Breast epithelium (tissue), 4 donors: ENCODE data around the gene RYK. TPM values are rescaled to one million over a fixed set of nuclear protein-coding genes. Genes with fewer than 3 reads are reported as not detected.
A peak's percentile ranks its signal among the peaks of the same experiment; 100 is the strongest.

Source experiments
- DNase-seq, 2 donors: peaks; one replicate each; pipeline ENCODE4 v3.0.0-alpha.2; 2019; ENCODE audit warnings: low spot score in 2 of 2
- H3K27ac ChIP-seq, 2 donors: fragments of 200-600 bp; sonication (generic) in 1 of 2; one replicate each; pipeline ENCODE4 v1.5.1; 2016 to 2019; ENCODE audit warnings: mild to moderate bottlenecking in 1 of 2
- H3K27me3 ChIP-seq, 2 donors: fragments of 200-600 bp; sonication (generic) in 1 of 2; one replicate each; pipeline versions ENCODE4 v1.5.1 to v1.6.0; 2017 to 2019; ENCODE audit warnings: control low read depth in 1 of 2, mild to moderate bottlenecking in 1 of 2
- H3K36me3 ChIP-seq: fragments of 200-600 bp; one replicate; pipeline ENCODE4 v1.5.1; 2019
- H3K4me1 ChIP-seq, 2 donors: fragments of 200-600 bp; sonication (generic); one replicate each; pipeline ENCODE4 v1.5.1; 2016 to 2019; ENCODE audit warnings: control low read depth in 1 of 2
- H3K4me3 ChIP-seq, 3 donors: fragments of 200-600 bp; sonication (generic); 1 replicate in 2 of 3; 2 replicates in 1 of 3; pipeline ENCODE4 v1.5.1; 2016 to 2019; ENCODE audit warnings: mild to moderate bottlenecking in 3 of 3, moderate library complexity in 2 of 3
- H3K9me3 ChIP-seq, 2 donors: fragments of 200-600 bp; sonication (generic) in 1 of 2; one replicate each; pipeline ENCODE4 v1.5.1; 2016 to 2019; ENCODE audit warnings: control low read depth in 1 of 2
- POLR2A ChIP-seq: fragments of 450-650 bp; IDR thresholded peaks from one replicate; pipeline ENCODE4 v1.6.1; 2016; ENCODE audit warnings: antibody characterized with exemption, mild to moderate bottlenecking, moderate library complexity
- POLR2AphosphoS5 ChIP-seq, 3 donors: sonication (generic); formaldehyde crosslinking; IDR thresholded peaks; one replicate each; pipeline ENCODE4 v1.6.1; 2017; ENCODE audit warnings: antibody characterized with exemption in 3 of 3
- intact Hi-C: fragments of 100-400 bp; cut with DNase I; formaldehyde crosslinking; loops from one replicate; pipeline ENCODE4 v1.15.1; 2023; ENCODE audit warnings: low total_unique reads
- total RNA-seq, 3 donors: library from RNA; depleted of rRNA; stranded (reverse); fragments of >200 nt; gene quantifications; one replicate each; pipeline ENCODE4 v1.1.0, GENCODE V29; 2016
- TF ChIP-seq, protein P1 (sequence below), 3 donors: fragments of 450-650 bp; IDR thresholded peaks; one replicate each; pipeline ENCODE4 v1.5.1; 2016 to 2017; ENCODE audit warnings: antibody characterized with exemption in 3 of 3, mild to moderate bottlenecking in 3 of 3, moderate library complexity in 3 of 3

Gene RYK
- total RNA-seq, 3 donors from 2014 or later = 77.9 to 153 (median 150) TPM

DNA sequence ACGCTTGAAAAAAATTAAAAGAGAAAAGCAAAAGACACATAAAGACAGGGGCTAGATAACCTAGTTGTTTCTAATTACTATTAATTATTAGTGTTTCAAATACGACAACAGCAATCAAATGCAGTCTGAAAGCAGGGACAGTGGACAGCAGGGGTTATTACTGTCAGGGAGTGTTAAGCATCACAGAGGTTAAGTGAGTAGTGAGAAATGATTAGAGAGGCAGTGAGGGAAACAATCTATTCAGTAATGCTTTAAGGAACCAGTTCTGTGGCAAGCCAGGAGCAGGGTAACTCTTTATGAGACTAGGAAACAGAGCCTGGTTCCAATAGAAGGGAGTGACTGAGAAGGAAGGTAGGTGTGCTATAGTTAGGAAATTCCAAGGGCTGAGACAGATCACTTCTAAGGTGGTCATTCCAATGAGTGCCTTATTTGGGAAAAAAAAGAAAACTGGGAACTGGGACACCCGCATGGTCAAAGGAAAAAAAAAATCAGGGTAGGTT is 15.0 kb downstream of the RYK start:
- intact Hi-C loops = no loop called here
- H3K27me3 ChIP-seq = no peaks in the 10 kb centered on the region
- H3K4me3 ChIP-seq = no peak overlapping the region
- TF ChIP-seq, protein P1, sequence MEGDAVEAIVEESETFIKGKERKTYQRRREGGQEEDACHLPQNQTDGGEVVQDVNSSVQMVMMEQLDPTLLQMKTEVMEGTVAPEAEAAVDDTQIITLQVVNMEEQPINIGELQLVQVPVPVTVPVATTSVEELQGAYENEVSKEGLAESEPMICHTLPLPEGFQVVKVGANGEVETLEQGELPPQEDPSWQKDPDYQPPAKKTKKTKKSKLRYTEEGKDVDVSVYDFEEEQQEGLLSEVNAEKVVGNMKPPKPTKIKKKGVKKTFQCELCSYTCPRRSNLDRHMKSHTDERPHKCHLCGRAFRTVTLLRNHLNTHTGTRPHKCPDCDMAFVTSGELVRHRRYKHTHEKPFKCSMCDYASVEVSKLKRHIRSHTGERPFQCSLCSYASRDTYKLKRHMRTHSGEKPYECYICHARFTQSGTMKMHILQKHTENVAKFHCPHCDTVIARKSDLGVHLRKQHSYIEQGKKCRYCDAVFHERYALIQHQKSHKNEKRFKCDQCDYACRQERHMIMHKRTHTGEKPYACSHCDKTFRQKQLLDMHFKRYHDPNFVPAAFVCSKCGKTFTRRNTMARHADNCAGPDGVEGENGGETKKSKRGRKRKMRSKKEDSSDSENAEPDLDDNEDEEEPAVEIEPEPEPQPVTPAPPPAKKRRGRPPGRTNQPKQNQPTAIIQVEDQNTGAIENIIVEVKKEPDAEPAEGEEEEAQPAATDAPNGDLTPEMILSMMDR (IDR thresholded peaks at IDR 0.05) = no peak
- H3K9me3 ChIP-seq = no peaks in the 10 kb centered on the region
- no peak for DNase-seq
- H3K4me1 ChIP-seq = peaks cover 0 to 14% of the 10 kb centered on the region in 2 donors
- peak overlapping the region; percentile 28 to 53 for H3K27ac ChIP-seq
- no peaks in the 10 kb centered on the region for H3K36me3 ChIP-seq

DNA sequence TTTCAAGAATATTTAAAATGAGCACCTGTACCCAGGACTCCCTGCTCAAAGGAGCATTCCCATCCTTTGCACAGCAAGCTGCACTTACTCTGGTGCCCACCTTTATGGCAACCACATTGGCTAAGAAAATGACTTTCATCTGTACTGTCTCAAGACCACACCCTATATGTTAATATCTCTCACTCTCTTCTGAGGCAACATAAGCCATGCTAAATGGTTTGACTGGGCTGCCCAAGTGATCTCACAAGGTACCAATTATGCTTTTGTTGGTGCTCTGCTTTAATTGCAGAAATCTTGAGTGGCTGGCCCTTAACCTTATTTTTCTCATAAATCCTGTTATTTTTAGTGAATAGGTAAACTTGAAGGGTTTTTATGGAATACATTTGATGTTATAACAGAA is 17.7 kb downstream of the RYK start:
- Histone ChIP-seq H3K36me3 (no peaks in the 10 kb centered on the region), H3K27me3 (no peaks in the 10 kb centered on the region), H3K4me3 (no peak overlapping the region), H3K4me1 (peaks cover 0 to 9% of the 10 kb centered on the region in 2 donors), H3K27ac (no peak overlapping the region), H3K9me3 (no peaks in the 10 kb centered on the region)
- TF ChIP-seq POLR2A (no peak), POLR2AphosphoS5 (IDR thresholded peaks at IDR 0.05) (no peak)
- TF ChIP-seq, protein P1 (IDR thresholded peaks at IDR 0.05) = no peak
- DNase-seq = no peak
- intact Hi-C loops = no loop called here

DNA sequence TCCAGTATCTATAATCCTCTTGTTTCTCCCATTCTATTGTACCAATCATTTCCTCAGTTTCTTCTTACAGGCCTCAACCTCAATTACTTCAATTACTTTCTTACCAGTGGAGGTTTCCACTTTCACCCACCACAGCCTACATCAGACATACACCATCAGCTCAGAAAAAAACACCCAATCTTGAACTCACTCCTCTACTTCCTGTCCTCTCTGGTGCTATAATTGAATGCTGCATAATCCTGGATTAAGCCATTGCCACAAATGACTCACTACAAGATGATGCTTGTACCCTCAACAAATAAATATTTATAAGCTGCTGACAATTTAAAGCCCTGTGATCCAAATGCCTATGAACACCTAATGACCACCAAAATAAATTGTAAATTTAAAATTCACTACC is 18.5 kb downstream of the RYK start:
- no peak overlapping the region for H3K4me3 ChIP-seq
- TF ChIP-seq POLR2A (no peak), POLR2AphosphoS5 (IDR thresholded peaks at IDR 0.05) (no peak)
- TF ChIP-seq, protein P1 (IDR thresholded peaks at IDR 0.05) = no peak
- no peaks in the 10 kb centered on the region for H3K36me3 ChIP-seq
- H3K4me1 ChIP-seq = peaks cover 0 to 5% of the 10 kb centered on the region in 2 donors
- no peaks in the 10 kb centered on the region for H3K9me3 ChIP-seq
- H3K27ac ChIP-seq = no peak overlapping the region
- intact Hi-C loops = no loop called here
- DNase-seq = no peak
- no peaks in the 10 kb centered on the region for H3K27me3 ChIP-seq

DNA sequence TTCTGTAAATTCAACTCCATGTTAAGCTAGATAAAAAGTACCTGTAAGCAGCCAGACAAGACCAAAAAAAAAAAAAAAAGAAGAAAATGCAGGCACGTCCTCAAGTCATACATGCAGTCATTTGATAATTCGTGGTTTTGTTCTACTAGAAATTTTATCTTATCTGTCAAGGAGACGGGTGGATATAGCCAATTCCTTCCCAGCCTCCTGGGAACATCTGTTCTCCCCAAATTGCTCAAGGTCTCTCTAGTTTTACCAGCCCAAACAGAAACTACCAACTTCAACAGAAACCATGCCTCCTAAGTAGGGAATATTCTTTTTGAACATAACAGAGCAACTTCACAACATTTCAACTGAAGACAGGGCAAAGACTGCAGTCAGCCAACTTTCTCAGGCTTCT is 19.5 kb downstream of the RYK start:
- TF ChIP-seq POLR2AphosphoS5 (IDR thresholded peaks at IDR 0.05) = no peak
- no peak for TF ChIP-seq POLR2A
- TF ChIP-seq, protein P1 (IDR thresholded peaks at IDR 0.05) = no peak
- H3K4me1 ChIP-seq = peaks cover 0 to 4% of the 10 kb centered on the region in 2 donors

DNA sequence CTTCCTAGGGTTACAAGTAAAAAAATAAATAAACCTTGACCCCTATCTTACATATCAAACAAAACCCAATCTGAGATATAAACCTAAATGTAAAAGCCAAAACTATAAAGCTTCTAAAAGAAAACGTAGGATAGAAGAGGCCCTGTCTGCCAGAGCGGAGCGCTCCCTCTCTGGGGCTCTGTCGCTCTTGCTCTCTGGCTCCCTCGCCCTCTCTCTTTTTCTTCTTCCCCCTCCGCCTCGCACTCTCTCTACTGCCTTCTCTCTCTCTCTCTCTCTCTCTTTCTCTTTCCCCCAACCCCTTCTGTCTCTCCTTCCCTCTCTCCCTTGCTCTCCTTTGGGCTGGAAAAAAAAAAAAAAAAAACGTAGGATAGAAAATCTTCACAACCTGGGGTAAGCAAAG is 21.6 kb downstream of the RYK start:
- Histone ChIP-seq H3K27ac (no peak overlapping the region), H3K4me1 (no peaks in the 10 kb centered on the region), H3K36me3 (no peaks in the 10 kb centered on the region), H3K9me3 (no peaks in the 10 kb centered on the region), H3K27me3 (no peaks in the 10 kb centered on the region), H3K4me3 (no peak overlapping the region)
- intact Hi-C loops = no loop called here
- TF ChIP-seq POLR2AphosphoS5 (IDR thresholded peaks at IDR 0.05) (no peak), POLR2A (no peak)
- TF ChIP-seq, protein P1 (IDR thresholded peaks at IDR 0.05) = no peak
- DNase-seq = no peak

More for the DNA sequence above, 19.5 kb downstream of the RYK start:
- Histone ChIP-seq H3K27ac (peak overlapping the region in 1 of 2 donors; percentile 8), H3K27me3 (no peaks in the 10 kb centered on the region), H3K4me3 (no peak overlapping the region), H3K9me3 (no peaks in the 10 kb centered on the region), H3K36me3 (no peaks in the 10 kb centered on the region)
- intact Hi-C loops = no loop called here
- no peak for DNase-seq
